A549 (cell line): ENCODE results near the gene KRTCAP2. TPM values are rescaled to one million over a fixed set of nuclear protein-coding genes. Genes with fewer than 3 reads are reported as not detected.

ENCODE experiments used
- ATAC-seq, 2 experiments: fragments of 200-7000 bp in 1 of 2; fragments of >200 bp in 1 of 2; cut with Nextera tagmentation in 1 of 2; cut with Tn5 transposase in 1 of 2; 3 replicates each; pipeline versions ENCODE4 v1.8.0 to v1.9.1; 2018 to 2020; ENCODE audit warnings: mild to moderate bottlenecking in 1 of 2, moderate library complexity in 1 of 2
- CTCF ChIA-PET: fragments of 300-600 bp; sonication (Branson Sonifier 250); formaldehyde crosslinking; extraction: SDS; loops from one replicate; lab custom pipeline; 2021; ENCODE audit warnings: antibody characterized with exemption, inconsistent platforms; lab: Yijun Ruan, JAX
- POLR2A ChIA-PET: fragments of 350-600 bp; formaldehyde crosslinking; extraction: SDS; loops from one replicate; lab custom pipeline; 2021; ENCODE audit warnings: antibody characterized with exemption, inconsistent platforms; lab: Yijun Ruan, JAX
- DNase-seq, 2 experiments: peaks; one replicate each; pipeline versions ENCODE4 v3.0.0 to v3.0.0-alpha.2; 2011 to 2016; ENCODE audit warnings: low read depth in 1 of 2, low spot score in 1 of 2
- FAIRE-seq: peaks from 2 replicates; lab custom pipeline; 2011; peaks lifted over from hg19 to GRCh38; lab: Jason Lieb, UNC
- H3K27ac ChIP-seq, 2 experiments: fragments of >200 bp; sonication (Bioruptor Twin); formaldehyde crosslinking; 3 replicates each; pipeline ENCODE4 v1.5.1; 2016 to 2017
- H3K4me1 ChIP-seq: fragments of >200 bp; sonication (Bioruptor Twin); formaldehyde crosslinking; 3 replicates; pipeline ENCODE4 v1.6.1; 2016
- H3K4me2 ChIP-seq: fragments of >200 bp; sonication (Bioruptor Twin); formaldehyde crosslinking; 3 replicates; pipeline ENCODE4 v1.6.1; 2016
- H3K4me3 ChIP-seq: fragments of >200 bp; sonication (Bioruptor Twin); formaldehyde crosslinking; 3 replicates; pipeline ENCODE4 v1.5.1; 2016
- H3K9me3 ChIP-seq: fragments of >200 bp; sonication (Bioruptor Twin); formaldehyde crosslinking; 3 replicates; pipeline ENCODE4 v1.6.1; 2016
- ATOH8 ChIP-seq: fragments of 250-450 bp; sonication (Bioruptor Pico); IDR thresholded peaks from 2 replicates; pipeline ENCODE4 v1.5.0; 2020; ENCODE audit warnings: low read depth, mild to moderate bottlenecking, moderate library complexity
- CBX2 ChIP-seq: fragments of 200-600 bp; sonication (generic); IDR thresholded peaks from 2 replicates; pipeline ENCODE4 v1.6.1; 2016; ENCODE audit warnings: low read depth, mild to moderate bottlenecking, borderline replicate concordance
- CBX8 ChIP-seq: fragments of 200-600 bp; sonication (generic); IDR thresholded peaks from 2 replicates; pipeline ENCODE4 v1.6.1; 2016
- CHD4 ChIP-seq: fragments of 200-600 bp; sonication (generic); IDR thresholded peaks from 2 replicates; pipeline ENCODE4 v1.6.1; 2016; ENCODE audit warnings: antibody characterized with exemption, mild to moderate bottlenecking, borderline replicate concordance
- ELK1 ChIP-seq: fragments of 150-350 bp; IDR thresholded peaks from 2 replicates; pipeline ENCODE4 v1.6.1; 2014; ENCODE audit warnings: low read depth, mild to moderate bottlenecking, low read length
- FOSB ChIP-seq: fragments of 250-450 bp; sonication (Bioruptor Pico); IDR thresholded peaks from 2 replicates; pipeline ENCODE4 v1.5.0; 2020; ENCODE audit warnings: mild to moderate bottlenecking, moderate library complexity
- FOSL2 ChIP-seq, 2 experiments: fragments of 450-650 bp in 1 of 2; fragments of >200 bp in 1 of 2; sonication (Bioruptor Twin) in 1 of 2; formaldehyde crosslinking; IDR thresholded peaks; 2 replicates each; pipeline versions ENCODE4 v1.5.0 to v1.6.1; 2016 to 2020; ENCODE audit warnings: mild to moderate bottlenecking in 1 of 2, moderate library complexity in 1 of 2
- FOXS1 ChIP-seq: fragments of 250-450 bp; sonication (Bioruptor Pico); IDR thresholded peaks from 2 replicates; pipeline ENCODE4 v1.5.0; 2020; ENCODE audit warnings: mild to moderate bottlenecking, moderate library complexity
- GATA3 ChIP-seq: IDR thresholded peaks from 2 replicates; pipeline ENCODE4 v1.6.1; 2012; ENCODE audit warnings: borderline replicate concordance
- HMGXB4 ChIP-seq: fragments of 250-450 bp; sonication (Bioruptor Pico); IDR thresholded peaks from 2 replicates; pipeline ENCODE4 v1.5.0; 2021; ENCODE audit warnings: mild to moderate bottlenecking, moderate library complexity, borderline replicate concordance
- HOXA7 ChIP-seq: fragments of 250-450 bp; sonication (Bioruptor Pico); IDR thresholded peaks from 2 replicates; pipeline ENCODE4 v1.5.0; 2020; ENCODE audit warnings: mild to moderate bottlenecking, moderate library complexity
- HOXB13 ChIP-seq: fragments of 250-450 bp; sonication (Bioruptor Pico); IDR thresholded peaks from 2 replicates; pipeline ENCODE4 v1.5.0; 2020; ENCODE audit warnings: low read depth, mild to moderate bottlenecking, moderate library complexity
- JUN ChIP-seq, 2 experiments: fragments of >200 bp; sonication (Bioruptor Twin); formaldehyde crosslinking; IDR thresholded peaks; 2 replicates in 1 of 2; 3 replicates in 1 of 2; pipeline ENCODE4 v1.6.1; 2016 to 2017
- KDM1A ChIP-seq: fragments of 200-600 bp; sonication (generic); IDR thresholded peaks from 2 replicates; pipeline ENCODE4 v1.6.1; 2016; ENCODE audit warnings: low read depth, mild to moderate bottlenecking
- KDM5A ChIP-seq: fragments of 200-600 bp; sonication (generic); IDR thresholded peaks from 2 replicates; pipeline ENCODE4 v1.6.1; 2016; ENCODE audit warnings: antibody characterized with exemption, mild to moderate bottlenecking
- MAZ ChIP-seq: fragments of 150-350 bp; IDR thresholded peaks from 2 replicates; pipeline ENCODE4 v1.6.1; 2014; ENCODE audit warnings: antibody characterized with exemption, low read depth, low read length, borderline replicate concordance
- NPAS2 ChIP-seq: fragments of 250-450 bp; sonication (Bioruptor Pico); IDR thresholded peaks from 2 replicates; pipeline ENCODE4 v1.8.0; 2022; ENCODE audit warnings: mild to moderate bottlenecking, moderate library complexity, borderline replicate concordance
- POLR2AphosphoS2 ChIP-seq: conservative IDR thresholded peaks from 2 replicates; pipeline ENCODE4 v1.6.1; 2012; ENCODE audit warnings: low read length, improper control_type of control experiment, inconsistent platforms
- SREBF2 ChIP-seq: fragments of 450-650 bp; IDR thresholded peaks from 2 replicates; pipeline ENCODE4 v1.6.1; 2014; ENCODE audit warnings: mild to moderate bottlenecking, moderate library complexity
- USF2 ChIP-seq: fragments of 450-650 bp; IDR thresholded peaks from 2 replicates; pipeline ENCODE4 v1.6.1; 2014; ENCODE audit warnings: antibody characterized with exemption
- ZFP36 ChIP-seq: fragments of 450-650 bp; IDR thresholded peaks from 2 replicates; pipeline ENCODE4 v1.6.1; 2014; ENCODE audit warnings: borderline replicate concordance; ENCODE audit not compliant: partially characterized antibody
- ZNF302 ChIP-seq: fragments of 250-450 bp; sonication (Bioruptor Pico); IDR thresholded peaks from 2 replicates; pipeline ENCODE4 v1.9.0; 2021; ENCODE audit warnings: inconsistent platforms, mild to moderate bottlenecking, moderate library complexity
- WGBS: methylation state at CpG from one replicate; pipeline ENCODE4 v1.1.6; 2017; ENCODE audit errors: missing lambda C conversion rate; 5-methylcytosine and 5-hydroxymethylcytosine counted together
- polyA plus RNA-seq, 4 experiments: library from polyadenylated mRNA; depleted of rRNA in 3 of 4; stranded (reverse); fragments of >200 nt; fragmentation: RNase III in 1 of 4; extraction: RNeasy Plus Mini Kit Qiagen cat#74134 plus additional on column Dnase treatment in 1 of 4; gene quantifications; 2 replicates in 3 of 4; 3 replicates in 1 of 4; pipeline ENCODE4 v1.2.3, GENCODE V29; 2011 to 2017

KRTCAP2 gene
- polyA plus RNA-seq, 2 of the 4 experiments (the other 2 are of a cell fraction): 154 to 217 TPM

- FAIRE-seq (no peak), DNase-seq (no peak), ATAC-seq (no peak)
- POLR2A ChIA-PET: no interaction called here
- H3K27ac ChIP-seq: no peak overlapping the region
- H3K4me1 ChIP-seq: peaks cover 11% of the 10 kb centered on the region; the same call in 2 of the 3 replicates
- no peaks in the 10 kb centered on the region for H3K9me3 ChIP-seq
- CTCF ChIA-PET: interaction anchor here (0.7 to 11.7 kb wide), 3 partner anchors 26 to 58 kb away, joined by 3 to 102 read pairs (median 4); no protein-coding TSS in a partner anchor
- H3K4me2 ChIP-seq: no peak overlapping the region
- 98% methylated on average over 3 of the region's 3 CpGs for WGBS
- TF ChIP-seq JUN (IDR thresholded peaks at IDR 0.05) (no peak), FOSB (CRISPR knock-in tag) (no peak), ELK1 (no peak), POLR2AphosphoS2 (no peak), ZFP36 (no peak), FOSL2 (IDR thresholded peaks at IDR 0.05) (no peak), FOSL2 (CRISPR knock-in tag; IDR thresholded peaks at IDR 0.05) (no peak), KDM1A (no peak), MAZ (no peak), KDM5A (no peak)
- TF ChIP-seq, all 56 proteins: peak for 0
- no peak overlapping the region for H3K4me3 ChIP-seq
Measured at GRCh38 chr1:155198547-155198906, 25.4 kb upstream of the KRTCAP2 start.

- H3K4me1 ChIP-seq: peaks cover 13% of the 10 kb centered on the region
- H3K27ac ChIP-seq: no peak overlapping the region
- no peak for DNase-seq
- no peaks in the 10 kb centered on the region for H3K9me3 ChIP-seq
- no peak for FAIRE-seq
- WGBS: 92% methylated on average over 15 of the region's 15 CpGs
- H3K4me3 ChIP-seq: no peak overlapping the region
- H3K4me2 ChIP-seq: no peak overlapping the region
- CTCF ChIA-PET: interaction anchor here (1.4 to 11.7 kb wide), 4 partner anchors 9 to 52 kb away, joined by 3 to 102 read pairs (median 44); partner anchors contain the start of genes KRTCAP2, MTX1 and THBS3
- ATAC-seq: no peak
- TF ChIP-seq ATOH8: no peak
- no peak for TF ChIP-seq HOXA7 (CRISPR knock-in tag)
- no peak for TF ChIP-seq MAZ
- no peak for TF ChIP-seq HOXB13
- TF ChIP-seq NPAS2: no peak
- TF ChIP-seq KDM1A: no peak
- no peak for TF ChIP-seq HMGXB4 (CRISPR knock-in tag)
- no peak for TF ChIP-seq ZNF302 (CRISPR knock-in tag)
- no peak for TF ChIP-seq POLR2AphosphoS2
- no peak for TF ChIP-seq CBX2
- no peak for TF ChIP-seq CHD4
- no peak for TF ChIP-seq USF2
- no peak for TF ChIP-seq SREBF2
- TF ChIP-seq CBX8: no peak
- no peak for TF ChIP-seq FOXS1 (CRISPR knock-in tag)
- no peak for TF ChIP-seq GATA3
- POLR2A ChIA-PET: interaction anchor here (1.0 kb wide), 1 partner anchor 27 kb away, joined by 3 read pairs; no protein-coding TSS in a partner anchor
Measured at GRCh38 chr1:155197901-155198546, 24.9 kb upstream of the KRTCAP2 start.
